ENCODE measurements around the gene EPB41.
"Not testable (repeated sequence)": the region's sequence is repeated elsewhere in the genome, so short reads cannot be mapped to it uniquely, and the experiment has no call there.

Gene EPB41

DNA sequence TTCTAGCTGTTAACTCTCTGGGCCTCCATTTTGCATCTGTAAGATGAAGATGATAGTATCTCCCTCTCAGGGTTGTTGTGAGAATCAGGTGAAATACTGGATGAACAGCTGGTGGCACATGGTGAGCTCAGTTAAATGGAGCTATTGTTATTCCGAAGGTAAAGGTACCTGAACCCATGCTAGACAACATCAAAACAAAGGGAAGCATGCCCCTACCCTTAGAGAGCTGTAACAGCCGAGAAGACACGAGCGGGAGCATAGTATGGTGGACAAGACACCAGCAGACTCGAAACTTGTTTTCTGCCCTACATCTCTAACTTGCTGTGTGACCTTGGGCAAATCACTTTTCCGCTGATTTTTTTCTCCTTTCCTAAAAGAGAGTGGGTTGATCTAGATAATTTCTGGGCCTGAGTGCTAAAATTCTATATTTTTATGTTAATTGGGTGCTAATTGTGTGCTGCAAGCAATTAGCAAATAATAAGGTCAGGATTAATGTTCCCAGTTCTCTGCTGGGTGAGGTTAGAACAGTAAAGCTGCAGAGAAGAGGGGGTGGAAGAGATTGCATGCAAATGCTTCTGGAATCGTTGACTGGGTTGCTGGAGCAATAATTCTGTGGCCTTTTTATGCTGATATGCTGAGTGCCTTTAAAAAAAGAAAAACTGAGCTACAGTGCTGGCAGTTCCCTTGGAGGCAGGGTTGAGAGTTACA lies 198.5 kb downstream of the EPB41 start:
- DNase-seq (ENCODE audit: low read depth): no peak

DNA sequence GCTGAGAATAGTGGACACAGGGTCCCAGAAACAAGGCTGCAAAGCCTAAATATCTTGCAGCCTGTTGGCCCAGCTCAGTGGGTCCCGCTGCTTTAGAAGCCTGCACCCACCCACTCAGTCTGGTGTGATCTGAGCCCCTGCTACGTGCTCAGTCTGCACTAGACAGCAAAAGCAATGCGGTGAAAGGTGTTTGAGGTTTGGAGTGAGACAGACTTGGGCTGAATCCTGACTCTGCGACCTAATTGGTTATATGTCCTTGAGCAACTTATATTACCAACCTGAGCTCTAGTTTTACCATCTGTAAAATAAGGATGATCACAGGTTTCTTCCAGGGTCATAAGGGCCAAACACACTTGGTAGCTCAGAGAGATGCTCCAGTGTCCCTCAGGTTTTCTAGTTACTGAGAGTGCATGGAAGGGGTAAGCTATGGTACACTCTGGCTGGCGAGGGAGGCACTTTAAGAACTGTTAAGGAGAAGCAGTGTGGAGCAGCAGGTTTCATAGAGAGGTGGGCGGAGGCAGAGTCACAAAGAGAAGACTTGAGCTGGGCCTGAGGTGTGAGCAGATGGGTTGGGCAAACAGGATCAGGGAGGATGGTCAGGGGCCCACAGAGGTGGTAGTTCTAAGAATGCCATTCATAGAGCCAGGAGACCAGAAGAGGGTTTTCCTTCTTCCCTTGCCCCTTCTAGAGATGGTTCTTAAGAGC lies 199.2 kb downstream of the EPB41 start:
- DNase-seq (ENCODE audit: low read depth): no peak

DNA sequence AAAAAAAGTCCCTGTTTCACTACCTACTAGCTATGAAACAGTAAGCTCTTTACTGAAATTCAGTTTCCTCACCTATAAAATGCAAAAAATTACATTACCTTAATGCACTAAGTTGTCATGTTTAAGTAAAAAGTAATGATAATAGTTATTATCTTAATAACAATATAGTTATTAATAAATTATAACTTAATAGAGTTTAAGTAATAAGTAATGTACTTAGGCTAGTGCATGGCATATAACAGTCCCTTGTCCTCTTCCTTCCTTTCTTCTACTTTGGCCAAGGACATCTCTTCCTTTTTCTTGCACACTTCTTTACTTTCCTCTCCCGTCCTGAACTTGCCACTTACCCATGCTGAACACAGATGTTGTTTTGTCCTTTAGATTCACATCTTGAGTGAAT lies 200.3 kb downstream of the EPB41 start:
- DNase-seq (ENCODE audit: low read depth): no peak

DNA sequence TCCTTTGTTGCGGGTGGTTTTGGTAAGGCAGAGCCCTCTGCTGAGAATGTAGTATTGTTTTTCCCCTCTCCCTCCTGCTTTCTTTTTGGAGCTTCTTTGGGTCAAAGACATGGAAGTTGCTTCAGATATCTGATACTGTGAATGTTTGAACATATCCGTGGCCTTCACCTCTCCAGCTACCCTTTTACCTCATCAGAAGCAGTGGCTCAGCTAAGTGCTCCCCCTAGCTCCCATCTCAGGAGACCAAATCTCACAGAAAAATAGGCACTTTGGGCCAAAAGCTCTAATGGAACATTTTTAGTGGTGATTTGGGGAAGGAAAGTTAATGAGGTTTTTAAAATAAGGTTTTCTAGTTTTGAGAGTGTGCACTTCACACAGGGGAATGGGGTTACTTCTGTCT lies 203.0 kb downstream of the EPB41 start:
- no peak for DNase-seq (ENCODE audit: low read depth)

DNA sequence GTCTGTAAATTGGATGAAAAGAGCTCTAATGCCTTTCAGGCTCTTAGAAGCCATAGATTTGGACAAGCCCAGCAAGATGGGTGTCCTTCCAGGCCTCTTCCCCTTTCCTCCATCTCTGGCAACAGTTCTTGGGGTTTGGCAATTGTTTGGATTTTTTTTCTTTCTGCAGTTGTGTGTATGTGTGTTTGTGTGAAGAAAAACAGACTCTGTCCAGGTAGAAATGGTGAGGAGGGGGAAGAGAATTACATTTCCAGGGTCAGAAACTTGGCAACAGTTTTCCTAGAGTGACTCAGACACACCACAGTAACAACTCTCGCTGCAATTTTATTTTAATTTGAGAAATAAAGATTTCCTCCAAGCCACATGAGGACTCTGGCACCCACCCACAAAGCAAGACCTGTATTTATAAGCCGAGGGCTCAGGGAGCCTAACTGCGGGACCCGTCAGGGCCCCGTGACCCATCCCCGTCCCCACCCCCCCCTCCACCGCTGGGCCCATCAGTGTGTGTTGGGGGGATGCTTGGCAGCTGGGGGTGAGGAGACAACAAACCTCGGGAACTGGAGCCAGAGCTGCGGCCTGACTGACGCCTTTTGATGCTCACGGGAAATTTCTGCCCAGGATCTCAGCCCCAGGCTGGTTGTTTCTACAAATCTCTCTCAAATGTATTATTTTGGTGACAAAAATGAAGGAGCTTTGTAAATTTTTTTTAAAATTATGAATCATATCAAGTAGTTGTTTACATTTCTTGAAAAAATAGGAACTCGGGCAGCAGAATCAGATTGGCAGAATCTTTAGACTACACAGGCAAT lies 205.0 kb downstream of the EPB41 start:
- DNase-seq (ENCODE audit: low read depth): no peak

DNA sequence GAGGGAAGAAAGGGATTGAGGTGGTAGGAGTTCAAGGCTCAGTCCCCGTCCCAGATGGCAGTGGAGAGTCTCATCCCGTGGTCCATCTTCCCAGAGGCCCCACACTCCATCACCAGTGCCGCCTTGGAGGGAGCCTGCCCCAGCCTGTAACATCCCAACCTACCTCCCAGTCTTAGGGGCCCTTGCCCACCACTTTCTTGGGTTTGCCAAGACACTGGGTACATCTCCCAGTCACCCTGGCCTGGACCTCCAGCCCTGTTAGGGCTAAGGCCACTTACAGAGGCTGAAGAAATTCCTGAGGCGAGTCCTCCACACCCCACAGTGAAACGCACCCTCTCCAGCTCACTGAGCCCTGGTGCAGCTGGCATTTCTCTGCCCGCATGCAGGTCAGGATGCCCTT lies 206.0 kb downstream of the EPB41 start:
- DNase-seq (ENCODE audit: low read depth): no peak

DNA sequence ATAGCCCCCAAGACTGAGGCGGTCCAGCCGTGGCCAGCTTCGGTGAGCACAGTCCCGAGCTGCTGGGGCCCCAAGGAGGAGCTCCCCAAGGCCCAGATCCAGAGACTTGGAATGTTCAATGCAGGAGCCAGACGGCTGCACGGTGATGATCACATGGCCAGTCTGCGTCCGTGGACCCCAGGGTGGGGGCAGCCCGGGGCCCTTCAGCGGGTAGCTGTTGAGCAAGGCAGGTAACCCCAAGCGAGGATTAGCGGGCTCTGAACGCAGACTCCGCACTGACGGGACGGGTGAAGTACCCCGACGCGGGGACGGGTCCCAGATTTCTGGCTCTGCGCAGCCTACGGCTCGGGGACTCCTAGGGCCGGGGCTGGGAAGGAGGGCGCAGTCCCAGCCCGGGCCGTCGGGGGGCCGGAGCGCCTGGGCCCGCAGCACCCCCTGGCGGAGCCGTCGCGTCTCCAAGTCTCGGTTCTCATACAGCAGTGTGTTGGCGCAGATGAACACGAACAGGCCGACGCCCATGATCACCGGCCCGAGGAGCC lies 206.6 kb downstream of the EPB41 start:
- DNase-seq (ENCODE audit: low read depth): peak; percentile 26

DNA sequence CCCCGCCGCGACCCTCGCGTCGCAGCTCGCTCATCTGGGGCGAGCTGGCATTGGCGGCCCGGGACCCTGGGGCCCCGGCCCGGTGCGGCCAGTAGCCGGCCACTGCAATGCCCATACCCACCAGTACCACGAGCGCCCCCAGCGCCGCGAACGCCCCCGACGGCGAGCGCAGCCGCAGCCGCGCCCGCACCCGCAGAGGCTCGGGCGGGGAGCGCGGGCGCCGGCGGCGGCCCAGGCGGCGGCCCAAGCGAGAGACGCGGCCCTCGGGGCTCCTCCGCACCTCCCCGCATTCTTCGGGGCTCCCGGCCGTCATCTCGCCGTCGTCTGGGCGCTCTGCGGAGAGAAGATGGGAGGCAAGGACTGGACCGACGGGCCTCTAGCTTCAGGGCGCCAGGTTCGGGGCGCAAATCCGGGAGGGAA lies 207.2 kb downstream of the EPB41 start:
- no peak for DNase-seq (ENCODE audit: low read depth)

DNA sequence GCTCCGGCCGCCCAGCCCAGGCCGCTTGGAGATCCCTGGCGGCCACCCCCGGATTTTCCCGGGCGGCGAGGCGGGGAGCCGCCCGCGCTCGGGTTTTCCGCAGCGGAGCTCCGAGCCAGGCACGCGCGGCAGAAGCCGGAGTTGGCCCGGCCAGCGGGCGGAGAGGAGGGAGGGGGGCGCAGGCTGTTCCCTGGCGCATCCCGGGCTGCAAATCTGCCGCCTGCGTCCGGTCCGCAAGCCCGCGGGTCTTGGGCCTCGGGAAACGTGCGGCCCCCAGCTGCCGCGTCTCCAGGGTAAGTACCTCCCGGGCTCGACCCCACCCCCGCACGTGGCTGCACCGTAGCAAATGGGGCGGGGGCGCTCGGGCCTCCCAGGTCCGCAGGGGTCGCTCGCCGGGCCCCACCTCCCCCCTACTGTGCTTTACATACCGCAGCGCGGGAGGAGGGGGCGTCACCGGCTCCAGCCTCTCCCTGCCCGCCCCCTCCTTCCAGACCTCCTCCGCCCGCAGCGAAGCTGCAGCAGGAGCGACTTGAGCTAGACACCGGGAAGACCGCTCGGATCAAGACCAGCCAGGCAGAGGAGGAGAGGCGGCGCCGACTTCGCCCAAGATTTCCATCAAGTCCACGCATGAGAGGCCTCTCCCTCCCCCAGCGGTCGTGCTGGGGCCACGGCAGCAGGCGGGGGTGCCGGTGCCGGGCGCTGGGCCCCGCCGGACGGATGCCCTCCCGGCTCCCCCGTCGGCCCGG lies 207.7 kb downstream of the EPB41 start:
- DNase-seq (ENCODE audit: low read depth): no peak

DNA sequence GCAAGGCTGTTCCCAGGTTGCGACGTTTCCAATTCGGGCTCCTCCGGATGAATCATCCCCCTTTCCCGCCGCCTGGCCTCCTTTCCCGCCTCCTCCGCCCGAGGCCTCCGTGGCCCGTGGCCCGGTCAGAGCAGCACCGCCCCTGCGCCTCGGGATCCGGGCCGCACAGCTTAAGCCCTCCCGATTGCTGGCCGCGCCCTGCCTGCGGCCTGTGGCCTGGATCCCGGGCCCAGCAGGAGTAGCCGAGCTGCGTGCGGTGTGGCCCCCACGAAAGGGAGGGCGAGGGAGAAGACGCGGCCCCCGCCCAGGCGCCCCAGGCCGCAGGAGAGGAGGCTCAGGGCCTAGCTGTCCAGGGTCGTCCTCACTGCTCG lies 208.3 kb downstream of the EPB41 start:
- DNase-seq (ENCODE audit: low read depth): no peak

DNA sequence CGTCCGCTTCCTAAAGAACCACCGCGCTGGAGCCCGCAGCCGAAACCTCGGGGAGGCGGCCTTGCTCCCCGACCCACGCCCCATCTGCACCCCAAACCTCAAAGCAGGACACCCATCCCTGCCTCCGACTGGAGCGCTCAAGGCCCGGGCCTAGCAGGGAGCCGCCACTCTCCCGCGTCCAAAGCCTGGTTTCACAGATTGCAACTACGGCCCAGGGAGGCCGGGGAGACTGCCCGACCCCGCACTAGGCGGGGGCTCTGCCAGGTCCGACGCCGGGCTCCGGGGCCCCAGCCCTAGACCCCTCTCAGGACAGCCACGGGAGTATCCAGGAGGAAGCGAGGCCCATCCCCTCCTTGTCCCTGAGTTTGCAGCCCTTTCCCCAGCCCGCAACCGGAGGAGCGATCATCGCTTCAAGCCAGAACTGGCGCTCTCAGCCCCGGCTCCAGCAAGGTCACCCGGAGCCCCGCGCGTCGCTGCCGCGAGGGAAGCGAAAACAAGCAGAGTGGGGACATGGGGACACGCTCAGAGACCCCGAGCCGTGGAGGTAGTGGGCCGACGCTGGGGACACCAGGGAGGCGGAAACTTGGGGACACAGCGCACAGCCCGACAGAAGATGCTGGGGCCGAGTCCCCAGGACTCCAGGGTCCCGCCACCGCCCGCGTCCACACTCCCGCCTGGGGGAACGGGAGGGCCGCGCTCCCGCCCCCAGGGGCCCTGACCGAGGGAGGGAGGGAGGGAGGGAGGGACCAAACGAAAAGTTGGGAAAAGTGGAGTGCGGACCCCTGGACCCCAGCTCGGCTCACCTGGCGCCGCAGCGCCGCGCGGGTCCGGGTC lies 208.9 kb downstream of the EPB41 start:
- DNase-seq (ENCODE audit: low read depth): no peak

DNA sequence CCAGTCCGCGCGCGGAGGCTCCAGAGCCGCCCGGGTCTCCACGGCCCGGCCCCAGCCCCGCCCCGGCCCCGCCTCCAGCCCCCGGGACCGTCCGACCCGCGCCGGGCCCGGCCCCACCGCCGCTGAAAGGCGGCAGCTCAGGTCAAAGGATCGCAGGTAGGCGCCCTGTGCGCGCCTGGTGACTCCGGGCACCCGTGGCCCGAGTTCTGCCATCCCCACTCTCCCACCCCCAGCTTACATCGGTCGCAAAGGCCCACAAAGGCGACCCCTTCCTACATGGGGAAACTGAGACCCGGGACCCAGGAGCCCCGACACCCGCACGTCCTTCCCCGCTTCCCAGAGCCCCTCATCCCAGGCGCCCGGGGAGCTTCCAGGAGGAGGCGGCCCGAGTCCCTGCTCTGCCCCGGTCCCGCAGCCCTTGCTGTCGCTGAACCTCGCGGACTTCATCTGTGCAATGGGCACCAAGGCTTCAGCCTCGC lies 209.6 kb downstream of the EPB41 start, which contains the start of gene TMEM200B:
TSS of gene TMEM200B (minus strand) at position 17 of the 479 bp plus-strand sequence. CDS start 2,075 bp downstream, outside the sequence.
- DNase-seq (ENCODE audit: low read depth): no peak

DNA sequence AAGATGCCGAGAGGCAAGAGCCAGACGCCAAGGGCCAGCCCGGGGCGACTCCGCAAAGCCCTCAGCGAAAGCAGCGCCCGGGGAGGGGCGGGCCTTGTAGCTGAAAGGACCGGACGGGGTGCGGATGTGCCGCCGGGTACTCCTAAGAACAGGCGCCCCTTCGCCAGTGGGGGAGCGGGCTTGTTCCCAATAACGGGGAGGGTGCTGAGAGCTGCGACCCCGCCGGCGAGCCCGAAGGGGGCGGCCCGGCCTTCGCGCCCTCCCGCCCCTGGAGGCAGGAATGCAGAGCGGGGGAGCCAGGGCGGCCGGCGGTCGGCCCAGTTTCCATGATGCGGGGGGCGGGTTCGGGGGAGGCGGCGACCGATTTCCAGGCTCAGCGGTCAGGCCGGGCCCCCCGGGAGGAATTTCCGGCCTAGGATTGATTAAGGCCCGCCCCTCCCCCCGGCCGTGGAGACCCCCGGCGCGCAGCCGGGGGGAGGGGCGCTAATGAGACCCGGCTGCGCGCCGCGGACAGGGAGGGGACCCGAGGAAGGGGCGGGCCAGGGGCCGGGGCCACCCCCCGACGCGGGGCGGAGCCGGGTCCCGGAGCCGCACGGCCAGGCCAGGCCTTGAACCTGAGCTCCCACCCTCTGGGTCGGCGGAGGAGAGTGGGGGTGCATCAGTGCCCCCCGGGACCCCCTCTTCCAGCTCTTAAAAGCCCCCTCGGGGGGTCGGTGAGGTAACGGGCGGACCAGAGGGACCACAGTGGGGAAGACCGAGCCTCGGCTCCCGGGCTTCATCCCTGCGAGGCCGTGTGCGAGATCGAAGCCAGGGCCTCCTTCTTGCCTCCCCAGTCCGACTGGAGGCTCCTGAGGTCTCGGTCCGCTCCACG lies 210.2 kb downstream of the EPB41 start:
- peak; percentile 32 for DNase-seq (ENCODE audit: low read depth)

DNA sequence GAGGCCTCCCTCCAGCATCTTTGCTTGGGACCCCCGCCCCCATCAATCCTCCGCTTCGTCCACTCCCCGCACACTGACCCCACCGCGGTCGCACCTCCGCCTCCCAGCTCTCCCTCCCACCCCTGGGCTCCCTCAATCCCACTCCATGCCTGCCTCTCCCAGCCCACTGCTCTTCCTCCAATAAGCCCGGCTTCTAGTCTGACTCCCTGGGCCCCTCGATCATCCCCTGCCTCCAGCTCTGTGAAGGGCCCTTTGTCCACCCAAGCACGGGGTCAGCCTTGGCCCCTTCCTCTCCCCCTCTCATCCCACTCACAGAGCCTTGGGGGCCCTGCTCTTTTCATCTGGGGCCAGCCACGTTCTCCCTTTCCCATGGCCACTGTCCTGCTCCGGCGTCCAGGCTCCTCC lies 210.9 kb downstream of the EPB41 start:
- no peak for DNase-seq (ENCODE audit: low read depth)

DNA sequence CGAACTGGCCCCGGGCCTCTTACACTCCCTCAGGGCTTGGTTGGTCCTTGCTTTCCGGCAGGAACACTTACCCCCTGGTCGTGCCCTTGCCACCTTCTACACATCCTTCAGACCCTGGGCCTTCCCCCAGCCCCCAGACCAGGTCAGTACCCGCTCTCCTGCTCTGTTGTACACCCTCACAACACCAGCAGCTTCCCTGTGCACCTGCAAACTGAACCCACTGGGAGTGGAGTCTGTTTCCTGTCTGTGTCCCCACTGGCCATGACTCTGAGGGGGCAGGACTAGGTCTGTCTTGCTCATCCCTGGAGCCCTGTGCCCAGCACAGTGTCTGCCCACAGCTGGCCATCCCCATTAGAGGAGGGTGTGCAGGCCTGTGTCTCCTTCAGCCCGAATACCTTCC lies 211.4 kb downstream of the EPB41 start:
- DNase-seq (ENCODE audit: low read depth): no peak

DNA sequence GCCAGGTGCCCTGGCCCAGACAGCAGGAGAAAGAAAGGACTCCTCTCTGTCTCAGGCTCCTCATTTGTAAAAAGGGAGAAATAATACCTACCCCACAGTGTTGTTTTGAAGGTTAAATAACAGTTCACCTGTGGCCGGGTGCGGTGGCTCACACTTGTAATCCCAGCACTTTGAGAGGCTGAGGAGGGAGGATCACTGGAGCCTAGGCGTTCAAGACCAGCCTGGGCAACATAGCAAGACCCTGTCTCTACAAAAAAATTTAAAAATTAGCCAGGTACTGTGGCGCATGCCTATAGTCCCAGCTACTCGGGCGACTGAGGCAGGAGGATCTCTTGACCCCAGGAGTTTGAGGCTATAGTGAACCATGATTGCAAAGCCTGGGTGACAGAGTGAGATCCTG lies 211.8 kb downstream of the EPB41 start:
- no peak for DNase-seq (ENCODE audit: low read depth)

DNA sequence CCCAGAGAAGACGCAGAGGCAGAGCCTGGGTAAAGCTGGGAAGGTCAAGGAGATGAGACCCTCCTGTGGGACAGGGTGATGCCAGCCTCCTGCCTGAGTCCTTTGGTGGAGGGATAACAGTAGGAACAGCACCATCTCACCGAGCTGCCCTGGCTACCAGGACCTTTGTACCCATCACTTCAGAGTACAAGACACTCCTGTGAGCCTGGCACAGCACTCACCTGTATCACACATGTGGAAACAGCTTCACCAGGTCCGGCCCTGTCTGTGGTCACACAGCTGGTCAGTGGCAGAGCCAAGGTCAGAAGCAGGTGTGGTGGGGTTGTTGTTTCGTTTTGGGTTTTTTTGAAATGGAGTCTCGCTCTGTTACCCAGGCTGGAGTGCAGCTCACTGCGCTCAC lies 214.4 kb downstream of the EPB41 start:
- DNase-seq (ENCODE audit: low read depth): no peak

DNA sequence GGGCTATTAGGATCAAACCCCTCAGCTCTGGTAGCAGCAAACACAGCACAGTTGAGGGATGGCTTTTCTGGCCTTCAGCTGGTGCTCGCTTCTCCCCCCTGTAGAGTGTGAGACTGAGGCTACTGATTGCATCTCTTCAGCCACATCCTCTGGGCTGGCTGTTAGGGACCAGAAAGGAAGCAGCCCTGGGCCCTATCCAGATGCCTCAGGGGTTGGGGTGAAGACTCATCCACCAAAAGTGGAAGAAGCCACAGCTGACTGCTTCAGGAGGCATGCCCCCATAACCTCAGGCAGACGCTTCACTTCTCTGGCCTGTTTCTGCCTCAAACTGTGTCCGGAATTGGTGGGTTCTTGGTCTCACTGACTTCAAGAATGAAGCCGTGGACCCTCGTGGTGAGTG lies 215.5 kb downstream of the EPB41 start:
- DNase-seq (ENCODE audit: low read depth): no peak

DNA sequence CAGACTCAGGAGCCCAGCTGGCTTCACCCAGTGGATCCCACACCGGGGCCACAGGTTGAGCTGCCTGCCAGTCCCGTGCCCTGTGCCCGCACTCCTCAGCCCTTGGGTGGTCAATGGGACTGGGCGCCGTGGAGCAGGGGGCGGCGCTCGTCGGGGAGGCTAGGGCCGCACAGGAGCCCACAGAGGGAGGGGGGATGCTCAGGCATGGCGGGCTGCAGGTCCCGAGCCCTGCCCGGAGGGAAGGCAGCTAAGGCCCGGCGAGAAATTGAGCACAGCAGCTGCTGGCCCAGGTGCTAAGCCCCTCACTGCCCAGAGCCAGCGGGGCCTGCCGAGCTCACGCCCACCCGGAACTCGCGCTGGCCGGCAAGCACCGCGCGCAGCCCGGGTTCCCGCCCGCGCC lies 216.7 kb downstream of the EPB41 start:
- not testable (repeated sequence) for DNase-seq (ENCODE audit: low read depth)

Data from stimulated activated CD8-positive, alpha-beta memory T cell treated with anti-CD3 and anti-CD28 coated beads, Interleukin-12 subunit alpha, Interleukin-12 subunit beta, amount 100 ng/mL, for 4 hours (primary cell).